Stomach (tissue), 9 donors: ENCODE data around the gene TAS2R60. TPM values are rescaled to one million over a fixed set of nuclear protein-coding genes. Genes with fewer than 3 reads are reported as not detected.
"Not testable (repeated sequence)": the region's sequence is repeated elsewhere in the genome, so short reads cannot be mapped to it uniquely, and the experiment has no call there.

ENCODE experiments used
- DNase-seq, 2 donors: peaks; one replicate each; pipeline versions ENCODE4 v3.0.0 to v3.0.0-alpha.2; 2013 to 2019
- H3K27ac ChIP-seq, 5 donors: fragments of 200-600 bp in 4 of 5; sonication (generic) in 4 of 5; one replicate each; pipeline ENCODE4 v1.5.1; 2013 to 2019; ENCODE audit warnings: mild to moderate bottlenecking in 1 of 5, moderate library complexity in 1 of 5
- H3K27me3 ChIP-seq, 3 donors: fragments of 200-600 bp; sonication (generic); one replicate each; pipeline ENCODE4 v1.5.1; 2017 to 2019; ENCODE audit warnings: mixed run types in 1 of 3
- H3K36me3 ChIP-seq, 4 donors: fragments of 200-600 bp; sonication (generic); 1 replicate in 3 of 4; 2 replicates in 1 of 4; pipeline ENCODE4 v1.5.1; 2016 to 2019
- H3K4me1 ChIP-seq, 4 donors: fragments of 200-600 bp; sonication (generic); one replicate each; pipeline ENCODE4 v1.5.1; 2016 to 2019
- H3K4me3 ChIP-seq, 4 donors: fragments of 200-600 bp; sonication (generic) in 3 of 4; one replicate each; pipeline ENCODE4 v1.5.1; 2016 to 2019; ENCODE audit warnings: mild to moderate bottlenecking in 1 of 4
- H3K9me3 ChIP-seq, 4 donors: fragments of 200-600 bp; sonication (generic); one replicate each; pipeline ENCODE4 v1.5.1; 2016 to 2019
- EP300 ChIP-seq: sonication (generic); formaldehyde crosslinking; IDR thresholded peaks from one replicate; pipeline ENCODE4 v1.6.1; 2017; ENCODE audit warnings: antibody characterized with exemption
- POLR2A ChIP-seq, 4 donors: fragments of 450-650 bp; IDR thresholded peaks; one replicate each; pipeline ENCODE4 v1.6.1; 2016; ENCODE audit warnings: antibody characterized with exemption in 4 of 4, control low read depth in 2 of 4, mild to moderate bottlenecking in 1 of 4, moderate library complexity in 1 of 4
- POLR2AphosphoS5 ChIP-seq, 3 donors: sonication (generic); formaldehyde crosslinking; IDR thresholded peaks; one replicate each; pipeline ENCODE4 v1.6.1; 2016; ENCODE audit warnings: antibody characterized with exemption in 3 of 3
- WGBS, 5 donors: extraction: QIAGEN DNeasy Blood & Tissue Kit in 3 of 5; methylation state at CpG; one replicate each; pipeline versions ENCODE4 v1.1.5 to v1.1.7; 2013 to 2018; 5-methylcytosine and 5-hydroxymethylcytosine counted together
- intact Hi-C: fragments of 100-400 bp; cut with DNase I; formaldehyde crosslinking; loops from one replicate; pipeline ENCODE4 v1.15.1; 2023; ENCODE audit warnings: low total_unique reads
- polyA plus RNA-seq, 3 donors: library from polyadenylated mRNA; stranded (reverse); fragments of 200-250 nt; gene quantifications; one replicate each; pipeline ENCODE4 v1.2.3, GENCODE V29; 2013
- total RNA-seq, 5 donors: library from RNA; depleted of rRNA; stranded (reverse); fragments of >200 nt; gene quantifications; one replicate each; pipeline versions ENCODE4 v1.1.0 to v1.2.3, GENCODE V29; 2014 to 2016
- TF ChIP-seq, protein P1 (sequence below), 7 experiments: fragments of 450-650 bp in 4 of 7; fragments of 200-600 bp in 3 of 7; sonication (generic) in 3 of 7; IDR thresholded peaks; one replicate each; pipeline ENCODE4 v1.5.1; 2016 to 2019; ENCODE audit warnings: antibody characterized with exemption in 7 of 7, control low read depth in 2 of 7, mild to moderate bottlenecking in 1 of 7
- donor health status: healthy with polysubstance abuse.
- donor health status: Bipolar disorder and iron deficiency.
- donor health status: healthy.

The TAS2R60 gene
- total and polyA plus RNA-seq, 8 donors = not detected

DNA sequence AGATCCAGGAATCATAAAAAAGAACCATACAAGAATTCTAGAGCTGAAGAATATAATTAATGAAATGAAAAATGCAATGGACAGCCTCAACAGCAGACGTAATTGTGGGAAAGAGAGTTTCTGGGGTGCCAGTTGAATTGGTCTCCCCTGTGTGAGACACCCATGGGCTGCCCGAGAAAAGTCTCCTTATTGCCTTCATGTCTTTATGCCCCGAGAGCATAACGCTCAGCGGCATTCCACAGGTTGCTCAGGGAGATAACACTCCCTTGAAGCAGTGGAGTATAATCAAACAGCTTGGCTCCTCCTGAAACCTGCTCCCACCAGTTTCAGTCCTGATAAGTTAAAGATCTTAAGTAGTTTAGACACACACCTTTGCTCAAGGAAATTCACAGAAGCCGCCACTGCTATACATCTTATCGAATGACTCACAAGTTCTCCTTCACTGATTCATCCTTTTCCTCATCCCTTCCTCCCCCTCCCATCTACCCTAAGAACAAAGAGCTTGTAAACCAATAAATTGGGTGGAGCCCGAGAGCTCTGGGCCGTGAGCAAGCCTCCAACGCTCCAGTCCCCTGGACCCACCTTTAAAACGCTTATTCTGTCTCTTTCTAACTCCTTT is 28.9 kb downstream of the TAS2R60 start:
- peak in 1 of 3 donors; percentile 5 for TF ChIP-seq POLR2AphosphoS5 (IDR thresholded peaks at IDR 0.05)
- H3K4me3 ChIP-seq, intact Hi-C loops, H3K27ac ChIP-seq, DNase-seq, H3K36me3 ChIP-seq, H3K4me1 ChIP-seq, H3K27me3 ChIP-seq: not testable (repeated sequence)
- WGBS, 5 donors = 55 to 69% (median 60%) methylated on average over 11 of the region's 11 CpGs
- H3K9me3 ChIP-seq = peaks cover 0 to 14% (median 11%) of the 10 kb centered on the region in 4 donors

DNA sequence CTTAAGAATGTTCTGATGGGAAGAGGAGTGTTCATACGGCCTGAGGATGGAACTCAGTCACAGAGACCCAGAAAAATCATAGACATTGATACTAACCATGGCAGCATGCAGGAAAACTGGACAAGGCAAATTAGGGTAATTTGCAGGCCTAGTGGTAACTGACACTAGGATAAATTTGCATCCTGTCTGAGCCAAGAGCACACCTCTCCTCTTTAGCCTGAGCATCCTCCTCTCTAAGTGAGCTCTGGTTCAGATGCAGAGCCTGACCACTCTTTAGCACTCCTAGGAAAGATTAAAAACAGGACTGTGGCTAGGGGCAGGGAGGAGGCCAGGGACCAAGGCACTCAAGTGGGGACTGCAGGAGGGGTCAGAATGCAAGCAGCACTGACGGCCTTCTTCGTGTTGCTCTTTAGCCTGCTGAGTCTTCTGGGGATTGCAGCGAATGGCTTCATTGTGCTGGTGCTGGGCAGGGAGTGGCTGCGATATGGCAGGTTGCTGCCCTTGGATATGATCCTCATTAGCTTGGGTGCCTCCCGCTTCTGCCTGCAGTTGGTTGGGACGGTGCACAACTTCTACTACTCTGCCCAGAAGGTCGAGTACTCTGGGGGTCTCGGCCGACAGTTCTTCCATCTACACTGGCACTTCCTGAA is 34.4 kb downstream of the TAS2R60 start, which contains the start of gene TAS2R41:
Gene TAS2R41 (plus strand): TSS at position 373 of the 650 bp plus-strand sequence. CDS start 0 bp downstream, at position 373.
- WGBS, 5 donors = 67 to 80% (median 70%) methylated on average over 8 to 10 of the region's 10 CpGs
- H3K4me1 ChIP-seq = no peaks in the 10 kb centered on the region
- H3K27me3 ChIP-seq = no peaks in the 10 kb centered on the region
- no peaks in the 10 kb centered on the region for H3K36me3 ChIP-seq
- TF ChIP-seq POLR2A (IDR thresholded peaks at IDR 0.05) (no peak), EP300 (no peak), POLR2AphosphoS5 (IDR thresholded peaks at IDR 0.05) (no peak)
- TF ChIP-seq, protein P1, sequence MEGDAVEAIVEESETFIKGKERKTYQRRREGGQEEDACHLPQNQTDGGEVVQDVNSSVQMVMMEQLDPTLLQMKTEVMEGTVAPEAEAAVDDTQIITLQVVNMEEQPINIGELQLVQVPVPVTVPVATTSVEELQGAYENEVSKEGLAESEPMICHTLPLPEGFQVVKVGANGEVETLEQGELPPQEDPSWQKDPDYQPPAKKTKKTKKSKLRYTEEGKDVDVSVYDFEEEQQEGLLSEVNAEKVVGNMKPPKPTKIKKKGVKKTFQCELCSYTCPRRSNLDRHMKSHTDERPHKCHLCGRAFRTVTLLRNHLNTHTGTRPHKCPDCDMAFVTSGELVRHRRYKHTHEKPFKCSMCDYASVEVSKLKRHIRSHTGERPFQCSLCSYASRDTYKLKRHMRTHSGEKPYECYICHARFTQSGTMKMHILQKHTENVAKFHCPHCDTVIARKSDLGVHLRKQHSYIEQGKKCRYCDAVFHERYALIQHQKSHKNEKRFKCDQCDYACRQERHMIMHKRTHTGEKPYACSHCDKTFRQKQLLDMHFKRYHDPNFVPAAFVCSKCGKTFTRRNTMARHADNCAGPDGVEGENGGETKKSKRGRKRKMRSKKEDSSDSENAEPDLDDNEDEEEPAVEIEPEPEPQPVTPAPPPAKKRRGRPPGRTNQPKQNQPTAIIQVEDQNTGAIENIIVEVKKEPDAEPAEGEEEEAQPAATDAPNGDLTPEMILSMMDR (IDR thresholded peaks at IDR 0.05) = no peak
- H3K27ac ChIP-seq = no peak within 1 kb of the TSS
- intact Hi-C loops = no loop called here
- H3K9me3 ChIP-seq = peaks cover 0 to 1% (median 0%) of the 10 kb centered on the region in 4 donors
- no peak for DNase-seq
- H3K4me3 ChIP-seq = no peak within 1 kb of the TSS

DNA sequence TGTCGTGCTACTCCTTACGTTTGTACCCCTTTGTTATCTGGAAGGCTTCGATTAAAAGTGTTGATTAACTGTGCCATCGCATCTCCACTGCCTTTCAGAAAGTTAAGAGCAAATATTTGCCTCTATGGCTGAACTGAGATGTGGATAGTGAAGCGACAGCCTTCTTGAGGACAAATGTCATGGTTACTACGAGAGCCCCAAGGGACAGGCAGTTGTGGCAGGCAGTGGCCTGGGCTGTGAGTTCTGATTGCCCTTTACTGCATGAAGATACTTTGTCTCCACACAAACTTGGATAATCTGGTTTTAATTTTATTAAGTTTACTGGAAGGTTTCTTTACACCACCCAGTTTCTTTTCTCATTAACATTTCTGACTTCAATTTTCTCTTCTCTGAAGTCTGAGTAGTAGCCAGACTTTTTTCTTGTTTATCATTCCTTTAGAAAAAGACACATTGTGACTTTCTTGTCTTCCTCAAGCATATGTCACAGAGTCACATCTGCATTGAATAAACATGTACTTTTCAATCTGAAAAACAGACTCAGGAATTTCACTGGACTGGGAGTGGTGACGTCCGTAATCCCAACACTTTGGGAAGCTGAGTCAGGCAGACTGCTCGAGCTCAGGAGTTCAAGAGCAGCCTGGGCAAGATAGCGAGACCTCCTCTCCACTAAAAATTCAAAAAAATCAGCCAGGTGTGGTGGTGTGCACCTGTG is 36.0 kb downstream of the TAS2R60 start:
- intact Hi-C loops = no loop called here
- WGBS, 5 donors = 46 to 55% (median 54%) methylated on average over 10 of the region's 10 CpGs
- no peaks in the 10 kb centered on the region for H3K9me3 ChIP-seq
- no peak overlapping the region for H3K27ac ChIP-seq
- no peak overlapping the region for H3K4me3 ChIP-seq
- H3K36me3 ChIP-seq = no peaks in the 10 kb centered on the region
- no peaks in the 10 kb centered on the region for H3K4me1 ChIP-seq
- H3K27me3 ChIP-seq = no peaks in the 10 kb centered on the region
- TF ChIP-seq POLR2AphosphoS5 (IDR thresholded peaks at IDR 0.05) (no peak), EP300 (no peak), POLR2A (IDR thresholded peaks at IDR 0.05) (no peak)
- TF ChIP-seq, protein P1 (IDR thresholded peaks at IDR 0.05) = no peak
- DNase-seq = no peak

DNA sequence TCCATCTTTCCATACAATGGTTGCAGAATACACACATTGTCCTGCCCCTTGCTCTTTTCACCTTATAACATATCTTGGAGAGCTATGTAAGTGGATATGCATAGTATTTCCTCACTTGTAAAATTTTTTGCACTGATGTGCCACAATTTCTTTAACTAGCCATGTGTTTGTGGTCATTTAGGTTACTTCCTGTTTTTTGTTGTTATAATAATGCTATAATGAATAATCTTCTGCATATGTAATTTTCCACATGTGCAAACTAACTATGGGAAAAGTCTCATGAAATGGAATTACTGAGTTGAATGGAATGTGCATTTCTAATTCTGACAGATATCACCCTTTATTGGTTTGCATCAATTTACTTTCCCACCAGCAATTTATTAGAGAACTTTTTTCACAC is 37.2 kb downstream of the TAS2R60 start:
- Histone ChIP-seq H3K27me3 (no peaks in the 10 kb centered on the region), H3K27ac (no peak overlapping the region), H3K9me3 (no peaks in the 10 kb centered on the region), H3K4me1 (no peaks in the 10 kb centered on the region), H3K4me3 (no peak overlapping the region), H3K36me3 (no peaks in the 10 kb centered on the region)
- TF ChIP-seq POLR2AphosphoS5 (IDR thresholded peaks at IDR 0.05) (no peak), EP300 (no peak), POLR2A (IDR thresholded peaks at IDR 0.05) (no peak)
- TF ChIP-seq, protein P1 (IDR thresholded peaks at IDR 0.05) = no peak
- no peak for DNase-seq
- intact Hi-C loops = no loop called here
